Occipital lobe (tissue), 2 donors: ENCODE measurements around the gene ASIC2. TPM values are rescaled to one million over a fixed set of nuclear protein-coding genes. Genes with fewer than 3 reads are reported as not detected.

ENCODE experiments used
- DNase-seq: peaks from one replicate; lab custom pipeline; 2025; lab: John Stamatoyannopoulos, UW
- total RNA-seq: library from RNA; depleted of rRNA; stranded (reverse); fragments of >200 nt; gene quantifications from one replicate; pipeline ENCODE4 v1.2.3, GENCODE V29; 2014

ASIC2 gene
- total RNA-seq, 1 donor from 2014 or later = 13.1 TPM

- no peak for DNase-seq
Measured at GRCh38 chr17:33204701-33205100, 88.4 kb downstream of the ASIC2 start.

DNA sequence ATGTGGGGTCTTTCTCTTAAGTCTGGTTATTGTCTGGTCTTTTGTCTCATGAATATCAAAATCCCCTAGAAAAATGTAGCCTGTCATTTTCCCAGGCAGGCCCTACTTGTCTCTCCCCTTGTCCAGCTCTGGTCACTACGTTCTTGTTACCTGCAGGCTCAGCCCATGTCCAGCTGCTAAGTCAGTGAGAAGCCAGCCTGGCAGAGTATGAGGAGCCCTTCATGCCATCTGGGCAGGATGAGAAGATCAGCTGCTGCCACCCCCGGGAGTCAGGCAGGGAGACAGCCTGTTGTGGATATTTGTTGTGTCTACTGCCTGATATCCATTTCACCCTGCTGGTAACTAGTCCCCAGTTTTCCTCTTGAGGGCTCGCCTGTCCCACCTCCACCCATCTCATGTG lies 88.9 kb downstream of the ASIC2 start:
- DNase-seq = no peak

GRCh38 chr17:33202796-33203495 lies 90.1 kb downstream of the ASIC2 start:
- DNase-seq = no peak

- DNase-seq = no peak
Measured at GRCh38 chr17:33202021-33202420, 91.1 kb downstream of the ASIC2 start.

DNA sequence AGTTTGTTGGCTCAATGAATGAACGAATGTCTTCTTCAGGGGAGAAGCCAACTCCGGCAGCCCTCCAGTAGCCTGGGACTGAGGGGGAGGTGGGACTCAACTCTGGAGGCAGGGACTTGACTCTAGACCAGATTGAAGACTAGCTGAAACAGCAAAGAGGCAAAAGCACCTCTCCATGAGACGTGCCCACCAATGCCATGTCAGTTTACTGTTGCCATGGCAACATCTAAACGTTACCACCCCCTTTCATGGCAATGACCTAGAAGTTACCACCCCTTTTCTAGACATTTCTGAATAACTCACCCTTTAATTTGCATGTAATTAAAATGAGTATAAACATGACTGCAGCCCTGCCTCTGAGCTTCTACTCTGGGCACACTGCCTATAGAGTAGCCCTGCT lies 91.8 kb downstream of the ASIC2 start:
- no peak for DNase-seq

- no peak for DNase-seq
Measured at GRCh38 chr17:33200587-33200986, 92.5 kb downstream of the ASIC2 start.

DNA sequence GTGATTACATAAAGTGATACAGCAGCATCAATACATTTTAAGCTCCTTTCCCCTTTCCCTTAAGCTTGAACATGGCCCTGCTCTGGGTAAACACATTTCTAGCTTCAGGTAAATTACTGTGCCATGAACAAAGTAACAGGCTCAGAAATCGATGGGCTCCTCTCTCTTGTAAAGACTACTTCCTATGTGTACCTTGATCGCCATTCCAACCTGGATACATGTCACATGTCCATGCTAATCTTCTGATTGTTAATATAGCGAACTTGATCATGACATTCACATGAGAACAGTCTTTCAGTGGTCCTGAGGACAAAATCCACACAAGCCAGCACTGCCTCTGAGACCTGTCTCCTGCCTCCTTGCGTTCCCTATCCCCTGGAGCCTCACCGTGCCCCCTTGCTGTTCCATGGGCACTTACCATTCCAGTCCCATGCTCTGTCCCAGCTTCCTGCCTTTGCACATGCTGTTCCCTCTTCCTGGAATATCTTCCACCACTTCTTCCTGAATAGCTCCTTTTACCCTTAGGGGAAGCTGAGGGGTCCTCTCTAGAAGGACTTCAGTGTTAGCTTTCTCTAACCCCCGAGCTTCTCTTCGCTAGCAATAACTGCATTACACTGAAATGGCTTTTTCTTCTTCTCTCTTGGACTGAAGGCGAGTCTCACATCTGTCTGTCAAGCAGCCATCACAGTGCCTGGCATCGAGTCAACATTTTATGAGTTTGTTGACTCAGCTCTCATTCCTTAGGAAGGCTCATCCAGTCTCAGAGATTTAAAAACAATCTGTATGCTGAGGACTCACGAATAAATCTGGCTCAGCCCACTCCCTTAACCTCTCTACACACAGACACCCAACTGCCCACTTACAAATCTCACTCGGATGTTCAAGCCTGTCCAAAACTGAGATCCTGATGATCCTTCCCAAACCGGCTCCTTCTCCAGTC lies 93.3 kb downstream of the ASIC2 start:
- no peak for DNase-seq

- DNase-seq = no peak
Measured at GRCh38 chr17:33198954-33199353, 94.1 kb downstream of the ASIC2 start.

DNA sequence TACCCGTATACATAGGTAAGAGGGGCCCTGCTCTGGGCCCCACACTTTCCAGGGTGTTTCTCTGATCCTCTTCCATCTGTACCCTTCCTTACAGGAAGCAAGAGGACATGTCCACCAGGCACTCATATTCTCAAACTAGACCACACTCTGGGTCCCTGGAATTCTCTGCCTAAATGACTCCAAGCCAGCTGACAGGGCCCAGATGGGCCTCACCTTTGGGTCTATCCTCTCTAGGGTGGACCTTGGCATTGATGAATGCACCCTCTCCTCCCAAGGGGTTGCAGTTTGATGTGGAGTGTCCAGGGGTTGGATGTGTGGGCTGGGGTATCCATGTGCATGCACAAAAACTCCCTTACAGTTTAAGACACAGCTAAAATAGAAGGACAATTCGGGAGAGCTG lies 95.8 kb downstream of the ASIC2 start:
- no peak for DNase-seq

DNA sequence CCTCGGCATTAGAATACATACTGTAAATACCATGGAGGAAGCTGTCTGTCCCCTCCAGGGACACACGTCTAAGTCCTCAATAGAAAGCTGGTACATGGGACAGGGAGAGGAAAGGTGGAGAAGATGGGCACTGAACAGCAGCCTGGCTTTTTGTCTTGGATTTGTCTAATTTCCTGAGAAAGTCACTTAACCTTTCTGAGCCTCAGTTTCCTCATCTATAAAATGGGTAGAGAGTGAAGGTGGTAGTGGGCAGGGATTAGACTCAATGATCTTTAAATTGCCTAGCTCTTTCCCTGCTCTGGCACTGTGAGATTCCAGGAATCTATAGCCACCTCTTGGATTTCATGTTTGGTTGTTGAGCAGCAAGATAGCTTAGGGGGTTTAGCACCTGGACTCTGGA lies 96.2 kb downstream of the ASIC2 start:
- no peak for DNase-seq

DNA sequence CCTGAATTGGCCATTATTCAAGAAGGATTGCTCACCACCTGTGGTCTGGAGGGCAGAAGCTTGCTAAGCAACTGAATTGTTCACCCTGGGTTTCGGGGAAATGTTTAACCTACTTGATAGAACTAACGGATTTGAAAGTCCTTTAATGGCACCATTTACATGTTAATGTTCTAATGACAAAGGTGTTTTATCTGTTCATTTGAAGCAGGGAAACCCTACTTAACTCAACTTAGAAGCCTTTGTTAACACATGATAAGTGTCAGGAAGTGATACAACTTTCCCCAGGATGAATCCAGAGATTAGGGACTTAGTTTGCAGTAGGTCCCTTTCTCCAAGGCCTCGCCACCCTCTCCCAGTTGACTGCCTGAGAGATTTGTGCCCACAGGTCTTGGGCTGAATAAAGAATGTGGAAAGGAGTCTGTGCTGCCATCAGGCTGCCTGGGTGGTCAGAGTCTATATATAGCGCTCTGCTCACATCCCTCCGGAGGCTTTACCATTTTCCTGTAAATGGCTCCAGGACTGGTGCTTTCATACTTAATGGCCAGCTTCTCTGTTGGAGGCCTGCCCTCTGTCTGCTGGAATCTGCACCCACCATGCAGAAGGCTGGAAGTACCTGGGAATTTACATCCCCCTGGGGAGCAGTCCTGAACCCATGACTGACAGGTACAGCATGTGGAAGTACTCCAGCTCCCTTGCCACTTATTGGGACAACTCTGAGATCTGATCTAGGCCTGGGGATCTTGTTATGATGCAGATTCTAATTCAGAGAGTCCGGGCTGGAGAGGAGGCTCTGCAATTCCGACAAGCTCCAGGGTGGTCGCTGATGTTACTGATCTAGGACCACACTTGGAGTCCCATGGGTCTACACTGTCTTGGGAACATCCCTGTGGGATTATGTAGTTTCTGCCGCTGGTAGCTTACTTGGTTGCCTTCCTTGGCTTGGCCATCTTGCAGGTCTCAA lies 99.9 kb downstream of the ASIC2 start:
- DNase-seq = no peak

DNA sequence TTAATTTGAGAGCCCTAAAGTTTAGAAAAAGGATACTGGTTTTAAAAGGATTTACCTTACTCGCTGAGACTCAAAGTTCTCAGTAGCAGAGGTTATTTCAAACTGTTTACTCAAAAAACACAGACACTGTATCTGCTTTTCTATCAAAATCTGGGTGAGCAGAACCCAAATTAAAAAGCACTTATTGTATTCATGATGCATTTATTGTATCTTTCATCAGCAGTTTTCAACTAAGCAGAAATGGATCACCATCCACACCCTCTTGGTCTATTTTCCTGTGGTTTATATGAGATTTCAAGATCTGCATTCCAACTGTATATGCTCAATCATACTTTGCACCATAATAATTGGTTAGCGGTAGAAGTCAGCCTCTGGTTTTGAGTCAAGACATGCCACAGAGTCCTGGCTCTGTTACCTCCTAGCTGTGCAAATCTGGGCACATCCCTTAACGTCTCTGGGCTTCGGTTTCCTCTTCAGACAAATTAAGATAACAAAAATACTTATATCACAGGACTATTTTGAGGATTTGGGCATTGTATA lies 109.5 kb downstream of the ASIC2 start:
- DNase-seq = no peak

- DNase-seq = no peak
Measured at GRCh38 chr17:33179151-33179550, 113.9 kb downstream of the ASIC2 start.

DNA sequence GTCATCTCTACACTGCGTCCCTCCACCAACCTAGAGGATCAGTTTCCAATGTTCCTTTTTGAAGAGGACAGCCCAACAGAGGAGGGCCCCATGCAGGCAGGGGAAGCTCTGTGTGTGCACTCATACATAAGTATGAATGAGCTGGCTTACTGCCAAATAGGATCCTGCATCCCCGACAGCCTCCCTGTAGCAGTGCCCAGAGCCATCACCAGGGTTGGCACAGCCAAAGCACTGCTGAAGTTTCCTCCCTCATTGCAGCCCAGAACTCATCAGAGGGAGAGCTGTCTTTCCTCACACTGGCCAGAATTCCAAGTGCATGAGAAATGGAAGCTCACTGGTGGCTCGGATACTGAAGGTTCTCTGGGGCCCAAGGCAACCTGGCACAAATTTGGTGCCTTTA lies 114.4 kb downstream of the ASIC2 start:
- DNase-seq = no peak

DNA sequence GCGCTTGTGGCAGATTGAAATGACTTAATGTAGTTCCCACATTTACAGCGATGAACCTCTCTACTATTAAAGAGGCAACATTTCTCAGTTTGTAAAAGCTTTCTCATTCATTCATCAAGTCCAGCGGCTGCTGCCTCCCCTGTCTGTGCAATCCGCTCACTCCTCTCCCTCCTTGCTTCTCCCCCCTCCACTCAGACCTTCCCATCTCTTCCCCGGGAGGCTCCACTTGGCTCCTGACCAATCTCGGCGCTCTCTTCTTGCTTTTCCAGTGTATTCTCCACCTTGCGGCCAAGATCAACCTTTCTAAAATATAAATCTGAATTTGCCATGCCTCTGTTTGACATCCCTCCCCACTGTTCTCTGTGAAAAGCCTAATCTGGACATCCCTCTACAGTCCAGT lies 117.5 kb downstream of the ASIC2 start:
- DNase-seq = no peak

DNA sequence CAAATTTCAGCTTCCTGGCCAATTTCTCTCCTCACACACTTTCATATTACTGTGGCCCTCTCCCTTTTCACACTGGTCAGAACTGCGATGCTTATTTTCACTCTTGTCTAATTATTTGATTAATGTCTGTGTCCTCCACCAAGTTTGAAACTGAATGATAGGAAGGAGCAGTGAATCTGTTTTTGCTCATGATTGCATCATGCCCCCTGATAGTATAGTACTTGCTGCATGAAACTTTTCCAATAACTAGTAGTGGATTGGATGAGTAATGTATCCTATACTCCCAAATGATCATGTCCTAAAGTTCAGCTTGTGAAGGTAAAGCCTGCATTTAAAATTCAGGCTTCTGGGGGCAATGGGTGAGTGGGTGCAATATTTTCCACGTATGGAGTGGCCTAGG lies 121.2 kb downstream of the ASIC2 start:
- DNase-seq = no peak

DNA sequence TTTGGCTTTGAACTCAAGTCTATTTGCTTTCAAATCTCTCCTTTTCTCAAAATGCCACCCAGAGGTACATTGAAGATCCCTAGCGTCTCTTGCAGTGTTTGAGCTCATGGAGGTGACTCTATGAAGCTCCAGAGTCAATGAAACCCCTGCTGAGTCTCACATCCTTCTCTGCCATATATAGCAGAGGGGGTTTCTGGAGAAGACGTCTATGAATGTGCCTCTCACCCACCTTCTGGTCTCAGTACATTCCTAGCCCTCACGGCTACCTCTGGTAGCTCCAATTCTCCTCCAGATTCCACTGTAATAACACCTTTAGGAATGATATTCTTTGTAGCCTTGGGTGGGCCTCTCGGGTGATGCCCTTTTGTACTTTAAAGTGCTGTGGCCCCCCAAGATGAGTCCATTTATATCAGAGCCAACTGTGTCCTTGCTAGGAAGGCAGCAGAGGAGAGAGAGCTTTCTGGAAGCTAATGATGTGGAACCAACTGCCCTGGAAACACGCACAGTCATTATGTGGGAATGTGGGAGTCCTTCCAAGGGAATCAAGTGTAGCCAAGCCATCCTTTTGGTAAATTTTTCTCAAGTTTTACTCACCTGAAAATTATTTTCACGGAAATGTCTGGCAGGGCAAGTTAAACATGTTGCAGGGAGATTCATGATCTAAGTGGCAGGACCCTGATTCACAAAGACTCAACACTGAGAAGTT lies 123.4 kb downstream of the ASIC2 start:
- DNase-seq = no peak

GRCh38 chr17:33167736-33168135 lies 125.4 kb downstream of the ASIC2 start:
- no peak for DNase-seq

DNA sequence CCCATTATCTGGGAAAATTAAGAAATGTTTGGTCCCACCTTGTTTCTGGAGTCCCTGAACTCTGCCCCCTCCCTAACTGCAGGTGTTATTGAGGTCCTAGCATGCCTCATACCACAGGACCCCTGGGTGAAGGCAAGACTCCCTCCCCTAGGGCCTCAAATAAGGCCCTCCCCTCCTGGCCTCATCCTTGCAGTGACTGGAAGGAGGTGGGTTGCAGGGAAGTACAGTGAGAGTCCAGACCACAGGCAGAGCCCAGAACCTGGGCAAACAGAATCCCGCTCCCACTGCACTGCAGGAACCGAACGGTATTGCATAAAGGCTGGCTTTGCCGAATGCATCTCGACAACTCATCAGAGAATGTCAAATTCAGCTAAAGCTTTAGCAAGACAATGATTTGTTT lies 126.6 kb downstream of the ASIC2 start:
- DNase-seq = no peak

GRCh38 chr17:33164169-33164881 lies 128.8 kb downstream of the ASIC2 start:
- DNase-seq = no peak
